Activated T-helper 1 cell treated with anti-CD3 and anti-CD28 coated beads, Interleukin-12 subunit alpha, Interleukin-12 subunit beta, Interleukin-2, Interleukin-4 antibody, amounts not matched to agents 30 ng/mL and 10 ng/mL and 1 ng/mL, durations not matched to agents 14 hours and 24 hours and 36 hours (primary cell): ENCODE data around the gene SLC38A11. TPM values are rescaled to one million over a fixed set of nuclear protein-coding genes. Genes with fewer than 3 reads are reported as not detected.

ENCODE experiments used
- DNase-seq: peaks from one replicate; pipeline ENCODE4 v3.0.0; 2021; ENCODE audit warnings: low spot score
- H3K27ac Mint-ChIP-seq: one replicate; pipeline ENCODE4 v1.8.0; 2021; ENCODE audit warnings: mild to moderate bottlenecking, mixed read lengths
- H3K27me3 Mint-ChIP-seq: one replicate; pipeline ENCODE4 v1.8.0; 2022; ENCODE audit warnings: mild to moderate bottlenecking, moderate library complexity, mixed read lengths; ENCODE audit not compliant: insufficient read depth
- H3K36me3 Mint-ChIP-seq: one replicate; pipeline ENCODE4 v1.8.0; 2021; ENCODE audit warnings: low read depth, mixed read lengths
- H3K4me1 Mint-ChIP-seq: one replicate; pipeline ENCODE4 v1.8.0; 2021; ENCODE audit warnings: low read depth, mixed read lengths
- H3K4me3 Mint-ChIP-seq: one replicate; pipeline ENCODE4 v1.8.0; 2021; ENCODE audit warnings: mild to moderate bottlenecking, moderate library complexity, mixed read lengths
- H3K9me3 Mint-ChIP-seq: one replicate; pipeline ENCODE4 v1.8.0; 2021; ENCODE audit warnings: mixed read lengths
- intact Hi-C: fragments of 100-400 bp; cut with micrococcal nuclease; formaldehyde crosslinking; loops from one replicate; pipeline ENCODE4 v1.15.1; 2024
- total RNA-seq: library from RNA; stranded (reverse); gene quantifications from 2 replicates; pipeline ENCODE4 v1.2.3, GENCODE V29; 2022

Gene SLC38A11
- total RNA-seq, 1 donor from 2014 or later: not detected

- Mint-ChIP-seq H3K36me3 (no peaks in the 10 kb centered on the region), H3K9me3 (no peaks in the 10 kb centered on the region), H3K4me1 (no peaks in the 10 kb centered on the region), H3K27ac (no peak overlapping the region), H3K27me3 (peaks cover 11% of the 10 kb centered on the region), H3K4me3 (no peak overlapping the region)
- intact Hi-C loops: no loop called here
- DNase-seq: no peak
These were observed 1.1 kb downstream of the SLC38A11 start for GRCh38 chr2:164954186-164954585.

GRCh38 chr2:164953279-164953678, 2.0 kb downstream of the SLC38A11 start:
- H3K27ac Mint-ChIP-seq: no peak overlapping the region

GRCh38 chr2:164952057-164952702, 3.1 kb downstream of the SLC38A11 start:
- Mint-ChIP-seq H3K36me3 (no peaks in the 10 kb centered on the region), H3K9me3 (no peaks in the 10 kb centered on the region), H3K27ac (no peak overlapping the region), H3K27me3 (peaks cover 11% of the 10 kb centered on the region), H3K4me1 (no peaks in the 10 kb centered on the region), H3K4me3 (no peak overlapping the region)
- intact Hi-C loops: no loop called here
- DNase-seq: no peak

More at GRCh38 chr2:164953279-164953678, 2.0 kb downstream of the SLC38A11 start:
- no peak for DNase-seq
- no peak overlapping the region for H3K4me3 Mint-ChIP-seq
- H3K36me3 Mint-ChIP-seq: no peaks in the 10 kb centered on the region
- peaks cover 11% of the 10 kb centered on the region for H3K27me3 Mint-ChIP-seq
- no peaks in the 10 kb centered on the region for H3K4me1 Mint-ChIP-seq
- intact Hi-C loops: no loop called here
- H3K9me3 Mint-ChIP-seq: no peaks in the 10 kb centered on the region

GRCh38 chr2:164948540-164948939, 6.8 kb downstream of the SLC38A11 start:
- no peak for DNase-seq
- Mint-ChIP-seq H3K36me3 (no peaks in the 10 kb centered on the region), H3K4me1 (no peaks in the 10 kb centered on the region), H3K27me3 (peaks cover 5% of the 10 kb centered on the region), H3K4me3 (no peak overlapping the region), H3K9me3 (no peaks in the 10 kb centered on the region), H3K27ac (no peak overlapping the region)
- intact Hi-C loops: no loop called here

GRCh38 chr2:164947281-164947680, 8.0 kb downstream of the SLC38A11 start:
- DNase-seq: no peak
- peaks cover 5% of the 10 kb centered on the region for H3K27me3 Mint-ChIP-seq
- no peak overlapping the region for H3K4me3 Mint-ChIP-seq
- no peaks in the 10 kb centered on the region for H3K9me3 Mint-ChIP-seq
- no peaks in the 10 kb centered on the region for H3K4me1 Mint-ChIP-seq
- H3K36me3 Mint-ChIP-seq: no peaks in the 10 kb centered on the region
- no peak overlapping the region for H3K27ac Mint-ChIP-seq
- intact Hi-C loops: no loop called here

GRCh38 chr2:164943289-164943688, 12.0 kb downstream of the SLC38A11 start:
- Mint-ChIP-seq H3K27me3 (peaks cover 2% of the 10 kb centered on the region), H3K36me3 (no peaks in the 10 kb centered on the region), H3K27ac (no peak overlapping the region), H3K4me3 (no peak overlapping the region), H3K9me3 (no peaks in the 10 kb centered on the region), H3K4me1 (no peaks in the 10 kb centered on the region)
- intact Hi-C loops: no loop called here
- no peak for DNase-seq

- Mint-ChIP-seq H3K4me1 (no peaks in the 10 kb centered on the region), H3K27ac (no peak overlapping the region)
- DNase-seq: no peak
These were observed 17.4 kb downstream of the SLC38A11 start for GRCh38 chr2:164937864-164938401.

GRCh38 chr2:164935118-164936101, 19.9 kb downstream of the SLC38A11 start:
- intact Hi-C loops: no loop called here
- Mint-ChIP-seq H3K36me3 (no peaks in the 10 kb centered on the region), H3K4me3 (no peak overlapping the region), H3K27ac (no peak overlapping the region), H3K9me3 (no peaks in the 10 kb centered on the region), H3K27me3 (peaks cover 5% of the 10 kb centered on the region), H3K4me1 (no peaks in the 10 kb centered on the region)
- no peak for DNase-seq

More at GRCh38 chr2:164937864-164938401, 17.4 kb downstream of the SLC38A11 start:
- Mint-ChIP-seq H3K9me3 (no peaks in the 10 kb centered on the region), H3K4me3 (no peak overlapping the region), H3K36me3 (no peaks in the 10 kb centered on the region), H3K27me3 (peaks cover 7% of the 10 kb centered on the region)
- intact Hi-C loops: no loop called here

GRCh38 chr2:164934401-164935117, 20.8 kb downstream of the SLC38A11 start:
- Mint-ChIP-seq H3K27me3 (peaks cover 5% of the 10 kb centered on the region), H3K9me3 (no peaks in the 10 kb centered on the region), H3K27ac (no peak overlapping the region), H3K4me1 (no peaks in the 10 kb centered on the region), H3K4me3 (no peak overlapping the region), H3K36me3 (no peaks in the 10 kb centered on the region)
- intact Hi-C loops: no loop called here
- no peak for DNase-seq

- no peaks in the 10 kb centered on the region for H3K4me1 Mint-ChIP-seq
- intact Hi-C loops: no loop called here
- H3K9me3 Mint-ChIP-seq: no peaks in the 10 kb centered on the region
- H3K27ac Mint-ChIP-seq: no peak overlapping the region
- peaks cover 6% of the 10 kb centered on the region for H3K27me3 Mint-ChIP-seq
- no peak overlapping the region for H3K4me3 Mint-ChIP-seq
- no peaks in the 10 kb centered on the region for H3K36me3 Mint-ChIP-seq
- DNase-seq: no peak
These were observed 21.6 kb downstream of the SLC38A11 start for GRCh38 chr2:164933671-164934189.

- no peak for DNase-seq
- intact Hi-C loops: no loop called here
- H3K9me3 Mint-ChIP-seq: no peaks in the 10 kb centered on the region
- H3K27me3 Mint-ChIP-seq: peaks cover 4% of the 10 kb centered on the region
- no peaks in the 10 kb centered on the region for H3K36me3 Mint-ChIP-seq
- H3K4me3 Mint-ChIP-seq: no peak overlapping the region
- no peaks in the 10 kb centered on the region for H3K4me1 Mint-ChIP-seq
- no peak overlapping the region for H3K27ac Mint-ChIP-seq
These were observed 22.9 kb downstream of the SLC38A11 start for GRCh38 chr2:164932377-164932776.

- DNase-seq: no peak
- H3K27ac Mint-ChIP-seq: no peak overlapping the region
- H3K27me3 Mint-ChIP-seq: peaks cover 2% of the 10 kb centered on the region
- H3K4me3 Mint-ChIP-seq: no peak overlapping the region
- intact Hi-C loops: no loop called here
- no peaks in the 10 kb centered on the region for H3K4me1 Mint-ChIP-seq
- H3K9me3 Mint-ChIP-seq: no peaks in the 10 kb centered on the region
- no peaks in the 10 kb centered on the region for H3K36me3 Mint-ChIP-seq
These were observed 27.1 kb downstream of the SLC38A11 start for GRCh38 chr2:164928101-164928673.
